NCI-H2227 treated with DMSO at 0.1 percent for 48 hours (cell line): ENCODE results near the gene FAM186B.
"Not testable (repeated sequence)": the region's sequence is repeated elsewhere in the genome, so short reads cannot be mapped to it uniquely, and the experiment has no call there.

Experiments
- DNase-seq: peaks from one replicate; lab custom pipeline; 2025; lab: John Stamatoyannopoulos, UW

Gene FAM186B

GRCh38 chr12:49605539-49605938 lies at the start of gene FAM186B:
Gene FAM186B, minus strand, starts transcription at chr12:49605639. Its CDS starts 162 bp downstream, at chr12:49605477.
- not testable (repeated sequence) for DNase-seq

- DNase-seq, result no peak
These were observed 49.3 kb upstream of the FAM186B start for GRCh38 chr12:49654715-49655114.

- no peak for DNase-seq
These were observed 47.6 kb upstream of the FAM186B start for GRCh38 chr12:49652921-49653520.

GRCh38 chr12:49651855-49652254 lies 46.4 kb upstream of the FAM186B start:
- no peak for DNase-seq

GRCh38 chr12:49649892-49650291 lies 44.5 kb upstream of the FAM186B start:
- DNase-seq, result no peak

GRCh38 chr12:49649445-49649844 lies 44.0 kb upstream of the FAM186B start:
- no peak for DNase-seq

- no peak for DNase-seq
These were observed 43.2 kb upstream of the FAM186B start for GRCh38 chr12:49648712-49649003.

- DNase-seq, result no peak
These were observed 42.6 kb upstream of the FAM186B start for GRCh38 chr12:49647827-49648711.

- no peak for DNase-seq
These were observed 41.6 kb upstream of the FAM186B start for GRCh38 chr12:49646871-49647654.

GRCh38 chr12:49646331-49646830 lies 40.9 kb upstream of the FAM186B start:
- DNase-seq, result no peak

- no peak for DNase-seq
These were observed 40.0 kb upstream of the FAM186B start for GRCh38 chr12:49645146-49646039.

- peak; percentile 41 for DNase-seq
These were observed 39.2 kb upstream of the FAM186B start for GRCh38 chr12:49644620-49644994.

GRCh38 chr12:49643961-49644619 lies 38.7 kb upstream of the FAM186B start:
- DNase-seq, result no peak

- no peak for DNase-seq
These were observed 37.7 kb upstream of the FAM186B start for GRCh38 chr12:49643135-49643534.

GRCh38 chr12:49642370-49642802 lies 36.9 kb upstream of the FAM186B start:
- no peak for DNase-seq

- DNase-seq, result no peak
These were observed 36.4 kb upstream of the FAM186B start for GRCh38 chr12:49641748-49642369.

- DNase-seq, result peak; percentile 25
These were observed 31.7 kb upstream of the FAM186B start for GRCh38 chr12:49636979-49637755.

GRCh38 chr12:49636574-49636973 lies 31.1 kb upstream of the FAM186B start:
- DNase-seq, result no peak

- DNase-seq, result no peak
These were observed 30.2 kb upstream of the FAM186B start for GRCh38 chr12:49635656-49636055.

GRCh38 chr12:49635036-49635435 lies 29.6 kb upstream of the FAM186B start:
- no peak for DNase-seq
